GF-D8 (cell line): ENCODE measurements around the gene PPP1R3F.
"Not testable (repeated sequence)": the region's sequence is repeated elsewhere in the genome, so short reads cannot be mapped to it uniquely, and the experiment has no call there.

Experiments used
- DNase-seq: peaks from one replicate; lab custom pipeline; 2025; lab: John Stamatoyannopoulos, UW

Gene PPP1R3F

GRCh38 chrX:49273181-49273727, 3.7 kb downstream of the PPP1R3F start:
- peak; percentile 84 for DNase-seq

GRCh38 chrX:49276207-49276606, 6.6 kb downstream of the PPP1R3F start:
- no peak for DNase-seq

- no peak for DNase-seq
Observed at GRCh38 chrX:49276671-49277534, 7.3 kb downstream of the PPP1R3F start.

GRCh38 chrX:49277535-49277830, 7.9 kb downstream of the PPP1R3F start:
- DNase-seq = no peak

GRCh38 chrX:49278081-49278480, 8.5 kb downstream of the PPP1R3F start:
- no peak for DNase-seq

- DNase-seq = no peak
Observed at GRCh38 chrX:49282647-49283011, 13.0 kb downstream of the PPP1R3F start.

- DNase-seq = no peak
Observed at GRCh38 chrX:49284212-49284611, 14.6 kb downstream of the PPP1R3F start.

- DNase-seq = no peak
Observed at GRCh38 chrX:49286136-49286535, 16.5 kb downstream of the PPP1R3F start.

GRCh38 chrX:49286581-49286980, 17.0 kb downstream of the PPP1R3F start:
- DNase-seq = no peak

- no peak for DNase-seq
Observed at GRCh38 chrX:49287665-49288064, 18.1 kb downstream of the PPP1R3F start.

GRCh38 chrX:49290215-49290614, 20.6 kb downstream of the PPP1R3F start:
- DNase-seq = no peak

- DNase-seq = no peak
Observed at GRCh38 chrX:49291615-49292337, 22.2 kb downstream of the PPP1R3F start.

GRCh38 chrX:49292400-49293362, 23.1 kb downstream of the PPP1R3F start:
- DNase-seq = no peak

- not testable (repeated sequence) for DNase-seq
Observed at GRCh38 chrX:49299293-49299692, 29.7 kb downstream of the PPP1R3F start.

- no peak for DNase-seq
Observed at GRCh38 chrX:49300703-49301102, 31.1 kb downstream of the PPP1R3F start.

- no peak for DNase-seq
Observed at GRCh38 chrX:49303346-49303745, 33.8 kb downstream of the PPP1R3F start, which contains the start of gene GAGE10. Gene GAGE10 (plus strand): TSS chrX:49303646. CDS start chrX:49304860, 1,214 bp downstream.

- not testable (repeated sequence) for DNase-seq
Observed at GRCh38 chrX:49307775-49308174, 38.2 kb downstream of the PPP1R3F start.

- no peak for DNase-seq
Observed at GRCh38 chrX:49308604-49309269, 39.1 kb downstream of the PPP1R3F start.

- no peak for DNase-seq
Observed at GRCh38 chrX:49309401-49309981, 39.9 kb downstream of the PPP1R3F start.

GRCh38 chrX:49310371-49310770, 40.8 kb downstream of the PPP1R3F start:
- no peak for DNase-seq

- DNase-seq = no peak
Observed at GRCh38 chrX:49312176-49312575, 42.6 kb downstream of the PPP1R3F start.
